ENCODE results near the gene PGAP2.

Gene PGAP2

DNA sequence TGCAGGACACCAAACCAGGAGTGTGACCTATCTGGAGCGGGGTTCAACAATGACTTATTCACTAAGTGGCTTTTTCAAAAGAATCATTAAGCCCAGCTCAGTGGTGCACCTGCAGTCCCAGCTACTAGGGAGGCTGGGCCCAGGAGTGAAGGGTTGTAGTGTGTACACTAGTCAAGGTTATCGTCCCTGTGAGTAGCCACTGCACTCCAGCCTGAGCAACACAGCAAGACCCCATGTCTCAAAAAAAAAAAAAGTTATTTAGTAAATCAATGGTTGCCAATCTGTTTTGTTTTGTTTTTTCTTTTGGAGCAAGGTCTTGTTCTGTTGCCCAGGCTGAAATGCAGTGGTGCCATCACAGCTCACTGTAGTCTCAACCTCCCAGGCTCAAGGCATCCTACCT lies 24.5 kb downstream of the PGAP2 start:
- no peak for DNase-seq (ENCODE audit: low read depth)
- no peak overlapping the region for H3K4me3 ChIP-seq (ENCODE audit: low read length)
- TF ChIP-seq, protein P1, sequence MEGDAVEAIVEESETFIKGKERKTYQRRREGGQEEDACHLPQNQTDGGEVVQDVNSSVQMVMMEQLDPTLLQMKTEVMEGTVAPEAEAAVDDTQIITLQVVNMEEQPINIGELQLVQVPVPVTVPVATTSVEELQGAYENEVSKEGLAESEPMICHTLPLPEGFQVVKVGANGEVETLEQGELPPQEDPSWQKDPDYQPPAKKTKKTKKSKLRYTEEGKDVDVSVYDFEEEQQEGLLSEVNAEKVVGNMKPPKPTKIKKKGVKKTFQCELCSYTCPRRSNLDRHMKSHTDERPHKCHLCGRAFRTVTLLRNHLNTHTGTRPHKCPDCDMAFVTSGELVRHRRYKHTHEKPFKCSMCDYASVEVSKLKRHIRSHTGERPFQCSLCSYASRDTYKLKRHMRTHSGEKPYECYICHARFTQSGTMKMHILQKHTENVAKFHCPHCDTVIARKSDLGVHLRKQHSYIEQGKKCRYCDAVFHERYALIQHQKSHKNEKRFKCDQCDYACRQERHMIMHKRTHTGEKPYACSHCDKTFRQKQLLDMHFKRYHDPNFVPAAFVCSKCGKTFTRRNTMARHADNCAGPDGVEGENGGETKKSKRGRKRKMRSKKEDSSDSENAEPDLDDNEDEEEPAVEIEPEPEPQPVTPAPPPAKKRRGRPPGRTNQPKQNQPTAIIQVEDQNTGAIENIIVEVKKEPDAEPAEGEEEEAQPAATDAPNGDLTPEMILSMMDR (conservative IDR thresholded peaks at IDR 0.05; ENCODE audit: low read depth, low read length), result no peak

DNA sequence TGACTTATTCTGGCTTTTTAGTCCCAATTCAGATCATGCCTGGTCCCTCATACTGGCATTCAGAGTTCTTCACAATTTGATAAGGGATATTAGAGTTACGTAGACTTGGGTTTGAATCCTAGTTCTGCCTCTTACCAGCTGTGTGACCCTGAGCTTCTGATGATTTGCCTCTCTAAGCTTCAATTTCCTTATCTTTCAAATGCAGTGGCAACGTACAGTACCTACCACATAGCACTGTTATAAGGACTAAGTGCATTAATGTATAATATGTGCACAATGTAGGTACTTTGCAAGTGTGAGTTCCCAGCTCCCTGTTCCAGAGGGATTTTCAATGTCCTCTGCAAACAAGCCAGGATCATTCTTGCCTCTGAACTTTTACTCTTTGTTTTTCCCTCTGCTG lies 25.1 kb downstream of the PGAP2 start:
- DNase-seq (ENCODE audit: low read depth), result no peak
- TF ChIP-seq, protein P1 (conservative IDR thresholded peaks at IDR 0.05; ENCODE audit: low read depth, low read length), result no peak
- no peak overlapping the region for H3K4me3 ChIP-seq (ENCODE audit: low read length)

DNA sequence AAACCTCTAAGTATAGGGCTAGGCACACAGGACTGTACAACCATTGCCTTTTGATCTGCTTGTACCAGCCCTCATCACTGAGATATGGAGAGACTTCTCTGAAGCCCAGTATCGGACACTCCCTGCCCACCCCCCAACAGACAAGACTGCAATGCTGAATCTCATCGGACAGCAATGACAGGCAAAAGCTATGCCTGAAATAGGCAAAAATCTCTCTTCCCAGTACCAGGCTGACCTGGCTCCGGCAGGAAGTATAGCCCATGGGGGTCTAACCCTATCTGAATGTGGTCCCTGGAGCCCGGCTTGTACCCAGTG lies 25.9 kb downstream of the PGAP2 start:
- TF ChIP-seq, protein P1 (conservative IDR thresholded peaks at IDR 0.05; ENCODE audit: low read depth, low read length), result no peak
- DNase-seq (ENCODE audit: low read depth), result no peak
- H3K4me3 ChIP-seq (ENCODE audit: low read length), result no peak overlapping the region

DNA sequence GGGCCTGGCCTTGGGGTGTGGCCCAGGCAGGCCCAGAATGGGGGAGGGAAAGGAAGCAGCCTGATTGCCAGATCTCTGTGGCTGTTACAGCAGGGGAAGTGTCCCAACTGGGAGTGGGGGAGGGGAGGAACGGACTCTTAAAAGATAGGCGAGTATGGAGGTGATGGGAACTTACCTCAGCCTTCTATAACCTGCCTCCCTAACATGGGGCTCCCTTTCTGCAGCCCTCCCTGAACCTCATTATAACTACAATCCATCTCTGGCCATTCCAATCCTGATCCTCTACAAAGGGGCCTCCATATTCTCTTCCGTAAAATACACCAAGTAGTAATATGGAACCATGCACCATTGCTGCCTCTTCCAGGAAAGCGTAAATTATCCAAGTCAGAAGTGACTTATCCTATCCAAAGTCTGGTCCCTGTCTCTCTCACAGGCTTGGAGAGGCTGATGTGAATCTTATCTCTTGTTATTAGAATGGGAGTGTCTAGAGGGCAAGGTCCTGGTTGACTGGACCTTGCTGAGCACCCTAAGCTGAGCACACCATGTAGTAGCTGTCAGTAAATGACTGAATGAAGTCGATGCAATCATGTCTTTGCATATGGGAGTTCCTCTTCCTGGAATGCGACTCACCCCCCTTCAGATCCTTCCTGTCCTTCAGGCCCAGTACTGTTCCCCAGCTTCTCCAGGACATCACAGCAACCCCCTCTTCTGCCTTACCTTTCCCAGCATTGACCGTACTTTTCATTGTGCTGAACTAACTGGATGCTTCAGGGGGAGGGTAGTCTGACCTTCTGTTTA lies 26.5 kb downstream of the PGAP2 start:
- H3K4me3 ChIP-seq (ENCODE audit: low read length), result no peak overlapping the region
- TF ChIP-seq, protein P1 (conservative IDR thresholded peaks at IDR 0.05; ENCODE audit: low read depth, low read length), result no peak
- no peak for DNase-seq (ENCODE audit: low read depth)

DNA sequence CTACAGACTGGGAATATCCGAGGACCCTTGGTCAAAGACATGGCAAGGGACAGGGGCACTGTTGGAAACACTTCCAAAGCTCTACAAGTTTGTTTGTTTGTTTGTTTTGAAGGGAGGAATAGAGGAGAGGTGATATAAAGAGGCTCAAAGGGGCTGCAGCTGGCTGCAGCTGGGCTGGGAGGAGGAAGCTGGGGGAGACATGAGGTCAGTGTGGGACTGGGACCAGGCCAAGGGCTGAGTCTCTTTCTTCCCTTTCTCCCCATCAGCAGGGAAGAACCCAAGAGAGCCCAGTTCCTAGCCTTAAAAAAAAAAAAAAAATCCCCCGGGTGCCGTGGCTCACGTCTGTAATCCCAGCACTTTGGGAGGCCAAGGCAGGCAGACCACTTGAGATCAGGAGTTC lies 27.4 kb downstream of the PGAP2 start:
- no peak for DNase-seq (ENCODE audit: low read depth)
- TF ChIP-seq, protein P1 (conservative IDR thresholded peaks at IDR 0.05; ENCODE audit: low read depth, low read length), result no peak
- H3K4me3 ChIP-seq (ENCODE audit: low read length), result no peak overlapping the region

DNA sequence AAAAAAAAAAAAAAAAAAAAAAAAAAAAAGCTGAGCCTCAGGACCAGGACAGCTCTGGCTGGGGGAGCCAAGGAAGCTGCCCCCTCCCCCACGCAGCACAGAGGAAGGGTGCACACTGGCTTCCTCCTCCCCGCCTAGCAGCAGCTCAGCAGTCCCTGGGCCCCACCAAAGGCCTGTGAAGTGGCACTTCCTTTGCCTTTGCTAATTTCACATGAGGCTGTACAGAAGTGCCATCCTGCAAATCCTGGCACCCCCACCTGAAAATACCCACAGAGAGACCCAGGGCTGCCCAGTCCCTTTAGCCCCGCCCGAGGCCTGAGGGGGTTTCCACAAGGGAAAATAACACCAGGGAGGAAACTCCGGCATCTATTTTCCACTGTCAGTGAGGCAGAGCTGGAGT lies 28.5 kb downstream of the PGAP2 start:
- TF ChIP-seq, protein P1 (conservative IDR thresholded peaks at IDR 0.05; ENCODE audit: low read depth, low read length), result no peak
- DNase-seq (ENCODE audit: low read depth), result no peak
- no peak overlapping the region for H3K4me3 ChIP-seq (ENCODE audit: low read length)

DNA sequence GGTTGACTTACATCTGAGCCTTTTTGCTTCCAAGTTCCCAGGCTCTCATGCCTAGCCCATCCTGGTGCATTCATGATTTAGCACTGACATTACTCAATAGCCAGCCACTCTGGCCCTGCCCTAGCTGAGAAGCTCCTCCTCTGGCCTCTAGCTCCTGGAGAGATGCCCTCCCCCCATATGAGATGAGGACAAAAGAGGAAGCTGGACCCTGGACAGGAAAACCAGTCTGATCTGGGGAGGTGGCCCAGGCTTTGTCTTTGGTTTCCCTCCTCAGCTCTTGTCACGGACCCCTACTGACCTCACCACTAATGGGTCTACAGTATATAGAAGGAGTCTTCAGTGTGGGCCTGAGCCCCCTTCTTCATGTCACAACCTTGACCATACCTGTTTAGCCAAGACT lies 29.4 kb downstream of the PGAP2 start:
- H3K4me3 ChIP-seq (ENCODE audit: low read length), result no peak overlapping the region
- TF ChIP-seq, protein P1 (conservative IDR thresholded peaks at IDR 0.05; ENCODE audit: low read depth, low read length), result no peak
- no peak for DNase-seq (ENCODE audit: low read depth)

Measured in retinal pigment epithelial cell (primary cell).